Karpas-422 (cell line): ENCODE results near the gene GTPBP1. TPM values are rescaled to one million over a fixed set of nuclear protein-coding genes. Genes with fewer than 3 reads are reported as not detected.

Source experiments
- DNase-seq: peaks from one replicate; pipeline ENCODE4 v3.0.0-alpha.2; 2015
- H2AFZ ChIP-seq: fragments of 200-600 bp; sonication (generic); 2 replicates; pipeline ENCODE4 v1.6.1; 2014; ENCODE audit warnings: antibody characterized with exemption, low read length, mixed read lengths
- H3K27ac ChIP-seq: fragments of 200-600 bp; sonication (generic); 2 replicates; pipeline ENCODE4 v1.5.1; 2014; ENCODE audit warnings: mild to moderate bottlenecking, low read length, moderate library complexity
- H3K27me3 ChIP-seq: fragments of 200-600 bp; sonication (generic); 2 replicates; pipeline ENCODE4 v1.6.1; 2014; ENCODE audit warnings: low read length, mixed read lengths
- H3K36me3 ChIP-seq: fragments of 200-600 bp; sonication (generic); 2 replicates; pipeline ENCODE4 v1.6.1; 2014; ENCODE audit warnings: low read length, mixed read lengths; ENCODE audit not compliant: insufficient read depth
- H3K4me1 ChIP-seq: fragments of 200-600 bp; sonication (generic); 2 replicates; pipeline ENCODE4 v1.6.1; 2014; ENCODE audit warnings: mild to moderate bottlenecking, low read length, mixed read lengths
- H3K4me2 ChIP-seq: fragments of 200-600 bp; sonication (generic); 2 replicates; pipeline ENCODE4 v1.6.1; 2014; ENCODE audit warnings: low read length, low read depth, mild to moderate bottlenecking; ENCODE audit not compliant: poor library complexity, severe bottlenecking
- H3K4me3 ChIP-seq: fragments of 200-600 bp; sonication (generic); 2 replicates; pipeline ENCODE4 v1.5.1; 2014; ENCODE audit warnings: mild to moderate bottlenecking, antibody characterized with exemption, low read length, mixed read lengths
- H3K79me2 ChIP-seq: fragments of 200-600 bp; sonication (generic); 2 replicates; pipeline ENCODE4 v1.6.1; 2014; ENCODE audit warnings: mild to moderate bottlenecking, low read length, mixed read lengths
- H3K9ac ChIP-seq: fragments of 200-600 bp; sonication (generic); 2 replicates; pipeline ENCODE4 v1.6.0; 2014; ENCODE audit warnings: low read length
- H3K9me2 ChIP-seq: fragments of 200-600 bp; sonication (generic), shearing (Covaris generic); replicated peaks from 2 replicates; pipeline ENCODE4 v1.6.0; 2014; ENCODE audit warnings: mild to moderate bottlenecking, low read length, moderate library complexity; ENCODE audit not compliant: insufficient read depth
- H3K9me3 ChIP-seq: fragments of 300-700, 200-600 bp; sonication (generic); 2 replicates; pipeline ENCODE4 v1.6.1; 2014; ENCODE audit warnings: low read length, mixed read lengths
- H4K20me1 ChIP-seq: fragments of 200-600 bp; sonication (generic); 2 replicates; pipeline ENCODE4 v1.6.1; 2014; ENCODE audit warnings: mild to moderate bottlenecking, antibody characterized with exemption, low read length, low read depth; ENCODE audit not compliant: insufficient read depth
- total RNA-seq: library from RNA; depleted of rRNA; stranded (reverse); fragments of >200 nt; shearing (Covaris generic); gene quantifications from 2 replicates; pipeline ENCODE4 v1.2.3, GENCODE V29; 2014; ENCODE audit warnings: low replicate concordance

GTPBP1 gene
- total RNA-seq, 1 experiment from 2014 or later, result 47.6 TPM

DNA sequence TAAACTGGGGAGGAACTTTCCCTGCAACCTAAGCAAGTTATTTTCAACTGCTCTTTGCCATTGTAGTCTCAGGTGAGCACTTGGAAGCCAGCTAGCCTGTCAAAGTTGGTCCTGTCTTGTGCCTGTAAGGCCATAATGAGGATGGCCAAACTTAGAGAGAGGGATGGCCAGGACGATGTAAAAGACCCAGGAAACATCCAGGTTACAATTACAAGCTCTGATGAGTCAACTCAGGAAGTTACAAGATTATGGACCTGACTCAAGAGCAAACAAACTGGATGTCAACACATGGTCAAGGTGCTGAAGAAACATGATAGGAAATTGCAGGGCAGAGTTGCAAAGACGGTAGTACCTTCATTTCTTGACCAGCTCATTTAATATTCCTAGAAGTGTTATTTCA is 1.6 kb downstream of the GTPBP1 start:
- Histone ChIP-seq H3K4me2 (peak overlapping the region; percentile 92), H3K4me3 (peak overlapping the region; percentile 79), H3K9me3 (no peaks in the 10 kb centered on the region), H3K27ac (no peak overlapping the region; the same call in 1 of the 2 replicates), H3K27me3 (no peaks in the 10 kb centered on the region), H2AFZ (no peak overlapping the region), H3K36me3 (peaks cover 12% of the 10 kb centered on the region; the same call in 1 of the 2 replicates), H4K20me1 (peaks cover 28% of the 10 kb centered on the region), H3K9me2 (no peaks in the 10 kb centered on the region), H3K9ac (peak overlapping the region; percentile 95), H3K4me1 (peaks cover 53% of the 10 kb centered on the region), H3K79me2 (peaks cover 64% of the 10 kb centered on the region)
- DNase-seq, result no peak

- H3K27me3 ChIP-seq, result no peaks in the 10 kb centered on the region
- H3K9me3 ChIP-seq, result no peaks in the 10 kb centered on the region
- H3K36me3 ChIP-seq, result peaks cover 12% of the 10 kb centered on the region; the same call in 1 of the 2 replicates
- H3K4me2 ChIP-seq, result peak overlapping the region; percentile 92
- H3K79me2 ChIP-seq, result peaks cover 71% of the 10 kb centered on the region
- peaks cover 33% of the 10 kb centered on the region for H4K20me1 ChIP-seq
- peak overlapping the region; percentile 79 for H3K4me3 ChIP-seq
- H3K9me2 ChIP-seq, result no peaks in the 10 kb centered on the region
- no peak overlapping the region for H2AFZ ChIP-seq
- H3K9ac ChIP-seq, result 0 out of 2 replicates have a peak overlapping the region, but pooled peaks have one; percentile 6
- peaks cover 51% of the 10 kb centered on the region for H3K4me1 ChIP-seq
- no peak for DNase-seq
- no peak overlapping the region for H3K27ac ChIP-seq
Measured at GRCh38 chr22:38707984-38708383, 2.2 kb downstream of the GTPBP1 start.

- no peaks in the 10 kb centered on the region for H3K9me2 ChIP-seq
- H3K27me3 ChIP-seq, result no peaks in the 10 kb centered on the region
- H4K20me1 ChIP-seq, result peaks cover 41% of the 10 kb centered on the region
- peaks cover 81% of the 10 kb centered on the region for H3K79me2 ChIP-seq
- H3K27ac ChIP-seq, result peak overlapping the region; percentile 56
- H2AFZ ChIP-seq, result no peak overlapping the region
- peak overlapping the region; percentile 92 for H3K4me2 ChIP-seq
- H3K4me3 ChIP-seq, result peak overlapping the region; percentile 19; the same call in 1 of the 2 replicates
- H3K36me3 ChIP-seq, result peaks cover 12% of the 10 kb centered on the region; the same call in 1 of the 2 replicates
- peaks cover 44% of the 10 kb centered on the region for H3K4me1 ChIP-seq
- DNase-seq, result peak; percentile 71
- H3K9me3 ChIP-seq, result no peaks in the 10 kb centered on the region
- 0 out of 2 replicates have a peak overlapping the region, but pooled peaks have one; percentile 5 for H3K9ac ChIP-seq
Measured at GRCh38 chr22:38709306-38709705, 3.6 kb downstream of the GTPBP1 start.

DNA sequence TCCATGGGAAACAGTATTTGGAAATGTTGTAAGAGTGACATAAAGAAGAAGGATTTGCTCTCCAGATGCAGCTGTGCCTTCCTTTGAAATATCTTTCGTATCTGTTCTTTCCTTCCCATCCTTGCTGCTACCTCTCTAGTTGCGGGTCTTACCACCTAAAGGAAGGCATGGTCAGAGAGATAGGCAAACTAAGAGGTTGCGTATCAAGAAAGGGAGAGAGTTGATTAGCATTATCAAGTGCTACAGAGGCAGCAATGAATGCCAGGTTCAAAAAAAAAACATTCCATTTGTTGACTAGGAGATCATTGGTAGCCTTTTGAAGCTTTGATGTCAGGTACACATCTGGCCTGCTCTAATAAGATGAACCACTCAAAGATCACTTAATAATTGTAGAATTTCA is 4.6 kb downstream of the GTPBP1 start:
- H3K4me3 ChIP-seq, result no peak overlapping the region
- H3K4me1 ChIP-seq, result peaks cover 35% of the 10 kb centered on the region
- no peaks in the 10 kb centered on the region for H3K9me3 ChIP-seq
- no peak overlapping the region for H3K27ac ChIP-seq
- H3K9me2 ChIP-seq, result no peaks in the 10 kb centered on the region
- H4K20me1 ChIP-seq, result peaks cover 49% of the 10 kb centered on the region
- DNase-seq, result no peak
- no peak overlapping the region for H3K9ac ChIP-seq
- no peaks in the 10 kb centered on the region for H3K27me3 ChIP-seq
- H3K4me2 ChIP-seq, result no peak overlapping the region
- peaks cover 92% of the 10 kb centered on the region for H3K79me2 ChIP-seq
- no peak overlapping the region for H2AFZ ChIP-seq
- H3K36me3 ChIP-seq, result peaks cover 12% of the 10 kb centered on the region

- DNase-seq, result no peak
- Histone ChIP-seq H3K4me3 (no peak overlapping the region), H3K36me3 (peaks cover 12% of the 10 kb centered on the region), H3K4me2 (no peak overlapping the region), H4K20me1 (peaks cover 53% of the 10 kb centered on the region), H3K4me1 (peaks cover 35% of the 10 kb centered on the region), H3K27me3 (no peaks in the 10 kb centered on the region), H2AFZ (no peak overlapping the region), H3K27ac (no peak overlapping the region), H3K9me3 (no peaks in the 10 kb centered on the region), H3K79me2 (peaks cover 96% of the 10 kb centered on the region), H3K9me2 (no peaks in the 10 kb centered on the region), H3K9ac (no peak overlapping the region)
Measured at GRCh38 chr22:38710866-38711265, 5.1 kb downstream of the GTPBP1 start.

GRCh38 chr22:38712486-38713207 is 6.9 kb downstream of the GTPBP1 start:
- peaks cover 81% of the 10 kb centered on the region for H3K79me2 ChIP-seq
- no peak overlapping the region for H3K4me2 ChIP-seq
- no peak overlapping the region for H3K9ac ChIP-seq
- no peak overlapping the region for H2AFZ ChIP-seq
- no peaks in the 10 kb centered on the region for H3K27me3 ChIP-seq
- H4K20me1 ChIP-seq, result peaks cover 49% of the 10 kb centered on the region
- peaks cover 20% of the 10 kb centered on the region for H3K36me3 ChIP-seq
- no peaks in the 10 kb centered on the region for H3K9me3 ChIP-seq
- no peak overlapping the region for H3K27ac ChIP-seq
- DNase-seq, result no peak
- H3K4me3 ChIP-seq, result no peak overlapping the region
- no peaks in the 10 kb centered on the region for H3K9me2 ChIP-seq
- peaks cover 28% of the 10 kb centered on the region for H3K4me1 ChIP-seq

DNA sequence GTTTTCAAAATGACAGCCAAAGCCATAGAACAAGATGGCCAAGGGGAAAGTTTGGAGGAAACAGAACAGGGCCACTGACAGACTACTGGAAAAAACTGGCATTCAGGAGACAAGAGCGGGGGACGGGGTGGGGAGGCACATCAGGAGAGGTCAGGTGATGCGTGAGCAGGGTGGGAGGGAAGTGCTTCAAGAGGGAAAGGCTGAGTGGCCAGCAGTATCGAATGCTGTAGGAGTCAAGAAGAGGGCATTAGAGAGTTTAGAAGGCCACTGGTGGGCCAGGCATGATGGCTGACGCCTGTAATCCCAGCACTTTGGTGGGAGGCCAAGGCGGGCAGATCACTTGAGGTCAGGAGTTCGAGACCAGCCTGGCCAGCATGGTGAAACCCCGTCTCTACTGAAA is 8.2 kb downstream of the GTPBP1 start:
- Histone ChIP-seq H3K36me3 (peaks cover 27% of the 10 kb centered on the region), H3K27ac (no peak overlapping the region), H3K4me1 (peaks cover 15% of the 10 kb centered on the region)

DNA sequence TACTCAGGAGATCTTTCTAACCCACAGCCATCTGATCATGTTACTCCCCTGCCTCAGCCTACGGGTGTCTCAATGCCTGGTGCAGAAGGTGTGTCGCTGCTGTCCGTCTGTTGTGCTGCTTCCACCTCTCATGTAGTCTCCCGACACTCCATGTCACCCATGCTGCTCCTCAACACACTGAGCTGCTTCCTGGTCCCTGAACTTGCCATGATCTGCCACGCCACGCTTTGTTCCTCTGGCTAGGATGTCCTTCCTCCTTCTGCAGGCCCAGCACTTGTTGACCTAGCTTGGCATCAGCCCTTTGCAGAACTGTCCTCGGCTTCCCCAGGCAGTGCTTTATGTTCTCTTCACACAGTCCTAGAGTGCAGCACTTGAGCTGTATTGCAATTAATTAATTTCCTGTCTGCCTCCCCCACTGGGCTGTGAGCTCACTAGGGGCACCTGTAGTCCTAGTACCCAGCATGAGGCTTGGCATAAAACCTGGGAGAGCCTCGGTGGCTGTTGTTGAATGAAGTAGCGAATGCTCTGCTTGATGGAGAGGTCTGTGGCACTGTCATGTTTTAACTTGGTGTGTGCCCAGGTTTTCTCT is 9.5 kb downstream of the GTPBP1 start:
- Histone ChIP-seq H3K4me2 (no peak overlapping the region), H3K27me3 (no peaks in the 10 kb centered on the region), H4K20me1 (peaks cover 31% of the 10 kb centered on the region), H3K27ac (no peak overlapping the region), H3K4me1 (peaks cover 2% of the 10 kb centered on the region), H3K9me3 (no peaks in the 10 kb centered on the region), H2AFZ (no peak overlapping the region), H3K4me3 (no peak overlapping the region), H3K79me2 (peaks cover 67% of the 10 kb centered on the region), H3K9ac (no peak overlapping the region), H3K9me2 (no peaks in the 10 kb centered on the region), H3K36me3 (peaks cover 19% of the 10 kb centered on the region)
- DNase-seq, result no peak

More for the DNA sequence above, 8.2 kb downstream of the GTPBP1 start:
- Histone ChIP-seq H2AFZ (no peak overlapping the region), H3K27me3 (no peaks in the 10 kb centered on the region), H4K20me1 (peaks cover 40% of the 10 kb centered on the region), H3K9me3 (no peaks in the 10 kb centered on the region), H3K9me2 (no peaks in the 10 kb centered on the region), H3K4me2 (no peak overlapping the region), H3K79me2 (peaks cover 78% of the 10 kb centered on the region), H3K9ac (no peak overlapping the region), H3K4me3 (no peak overlapping the region)
- no peak for DNase-seq
